Measurements from ENCODE around the gene MED12. TPM values are rescaled to one million over a fixed set of nuclear protein-coding genes. Genes with fewer than 3 reads are reported as not detected.

The MED12 gene
- total and polyA plus RNA-seq, 2 experiments from 2014 or later, result 7.1 to 40.6 TPM

DNA sequence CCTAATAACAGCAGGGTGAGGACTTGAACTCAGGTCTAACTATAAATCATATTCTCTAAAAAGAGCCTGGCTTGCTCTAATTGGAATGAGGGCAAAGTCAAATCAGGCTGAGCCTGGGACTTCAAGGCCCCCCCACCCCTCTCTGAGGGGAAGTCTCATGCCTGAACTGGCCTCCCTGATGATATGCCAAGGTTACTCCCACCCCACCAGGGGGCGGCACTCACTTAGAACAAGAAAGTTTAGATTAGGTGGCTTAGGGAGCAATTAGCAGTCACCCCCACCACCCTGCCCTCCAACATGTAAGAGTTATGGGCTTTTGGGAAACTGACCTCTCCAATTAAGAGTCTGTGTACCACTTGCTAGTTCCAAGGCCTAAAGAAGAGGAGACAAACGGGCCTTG, 20.1 kb upstream of the MED12 start:
- Mint-ChIP-seq H3K27me3 (ENCODE audit: insufficient read depth, low read depth, poor library complexity) (peaks cover 5% of the 10 kb centered on the region), H3K4me3 (peak overlapping the region; percentile 66), H3K36me3 (ENCODE audit: low read depth) (peaks cover 10% of the 10 kb centered on the region; the same call in 1 of the 3 replicates), H3K9me3 (no peaks in the 10 kb centered on the region; the same call in 2 of the 3 replicates), H3K27ac (no peak overlapping the region), H3K4me1 (peaks cover 39% of the 10 kb centered on the region)
- H3K27me3 ChIP-seq (ENCODE audit: insufficient read depth), result peaks cover 4% of the 10 kb centered on the region; the same call in 1 of the 2 replicates
- TF ChIP-seq POLR2AphosphoS5 (IDR thresholded peaks at IDR 0.05; ENCODE audit: low read depth), result no peak
- TF ChIP-seq CTCF (conservative IDR thresholded peaks at IDR 0.05; ENCODE audit: low read depth in 2 of 2), result peak; percentile 48 to 67
- no peak for TF ChIP-seq EZH2phosphoT487 (IDR thresholded peaks at IDR 0.05; ENCODE audit: unreplicated experiment)
- no peak for TF ChIP-seq EZH2 (IDR thresholded peaks at IDR 0.05; ENCODE audit: low read depth, unreplicated experiment)
- TF ChIP-seq, protein P1, sequence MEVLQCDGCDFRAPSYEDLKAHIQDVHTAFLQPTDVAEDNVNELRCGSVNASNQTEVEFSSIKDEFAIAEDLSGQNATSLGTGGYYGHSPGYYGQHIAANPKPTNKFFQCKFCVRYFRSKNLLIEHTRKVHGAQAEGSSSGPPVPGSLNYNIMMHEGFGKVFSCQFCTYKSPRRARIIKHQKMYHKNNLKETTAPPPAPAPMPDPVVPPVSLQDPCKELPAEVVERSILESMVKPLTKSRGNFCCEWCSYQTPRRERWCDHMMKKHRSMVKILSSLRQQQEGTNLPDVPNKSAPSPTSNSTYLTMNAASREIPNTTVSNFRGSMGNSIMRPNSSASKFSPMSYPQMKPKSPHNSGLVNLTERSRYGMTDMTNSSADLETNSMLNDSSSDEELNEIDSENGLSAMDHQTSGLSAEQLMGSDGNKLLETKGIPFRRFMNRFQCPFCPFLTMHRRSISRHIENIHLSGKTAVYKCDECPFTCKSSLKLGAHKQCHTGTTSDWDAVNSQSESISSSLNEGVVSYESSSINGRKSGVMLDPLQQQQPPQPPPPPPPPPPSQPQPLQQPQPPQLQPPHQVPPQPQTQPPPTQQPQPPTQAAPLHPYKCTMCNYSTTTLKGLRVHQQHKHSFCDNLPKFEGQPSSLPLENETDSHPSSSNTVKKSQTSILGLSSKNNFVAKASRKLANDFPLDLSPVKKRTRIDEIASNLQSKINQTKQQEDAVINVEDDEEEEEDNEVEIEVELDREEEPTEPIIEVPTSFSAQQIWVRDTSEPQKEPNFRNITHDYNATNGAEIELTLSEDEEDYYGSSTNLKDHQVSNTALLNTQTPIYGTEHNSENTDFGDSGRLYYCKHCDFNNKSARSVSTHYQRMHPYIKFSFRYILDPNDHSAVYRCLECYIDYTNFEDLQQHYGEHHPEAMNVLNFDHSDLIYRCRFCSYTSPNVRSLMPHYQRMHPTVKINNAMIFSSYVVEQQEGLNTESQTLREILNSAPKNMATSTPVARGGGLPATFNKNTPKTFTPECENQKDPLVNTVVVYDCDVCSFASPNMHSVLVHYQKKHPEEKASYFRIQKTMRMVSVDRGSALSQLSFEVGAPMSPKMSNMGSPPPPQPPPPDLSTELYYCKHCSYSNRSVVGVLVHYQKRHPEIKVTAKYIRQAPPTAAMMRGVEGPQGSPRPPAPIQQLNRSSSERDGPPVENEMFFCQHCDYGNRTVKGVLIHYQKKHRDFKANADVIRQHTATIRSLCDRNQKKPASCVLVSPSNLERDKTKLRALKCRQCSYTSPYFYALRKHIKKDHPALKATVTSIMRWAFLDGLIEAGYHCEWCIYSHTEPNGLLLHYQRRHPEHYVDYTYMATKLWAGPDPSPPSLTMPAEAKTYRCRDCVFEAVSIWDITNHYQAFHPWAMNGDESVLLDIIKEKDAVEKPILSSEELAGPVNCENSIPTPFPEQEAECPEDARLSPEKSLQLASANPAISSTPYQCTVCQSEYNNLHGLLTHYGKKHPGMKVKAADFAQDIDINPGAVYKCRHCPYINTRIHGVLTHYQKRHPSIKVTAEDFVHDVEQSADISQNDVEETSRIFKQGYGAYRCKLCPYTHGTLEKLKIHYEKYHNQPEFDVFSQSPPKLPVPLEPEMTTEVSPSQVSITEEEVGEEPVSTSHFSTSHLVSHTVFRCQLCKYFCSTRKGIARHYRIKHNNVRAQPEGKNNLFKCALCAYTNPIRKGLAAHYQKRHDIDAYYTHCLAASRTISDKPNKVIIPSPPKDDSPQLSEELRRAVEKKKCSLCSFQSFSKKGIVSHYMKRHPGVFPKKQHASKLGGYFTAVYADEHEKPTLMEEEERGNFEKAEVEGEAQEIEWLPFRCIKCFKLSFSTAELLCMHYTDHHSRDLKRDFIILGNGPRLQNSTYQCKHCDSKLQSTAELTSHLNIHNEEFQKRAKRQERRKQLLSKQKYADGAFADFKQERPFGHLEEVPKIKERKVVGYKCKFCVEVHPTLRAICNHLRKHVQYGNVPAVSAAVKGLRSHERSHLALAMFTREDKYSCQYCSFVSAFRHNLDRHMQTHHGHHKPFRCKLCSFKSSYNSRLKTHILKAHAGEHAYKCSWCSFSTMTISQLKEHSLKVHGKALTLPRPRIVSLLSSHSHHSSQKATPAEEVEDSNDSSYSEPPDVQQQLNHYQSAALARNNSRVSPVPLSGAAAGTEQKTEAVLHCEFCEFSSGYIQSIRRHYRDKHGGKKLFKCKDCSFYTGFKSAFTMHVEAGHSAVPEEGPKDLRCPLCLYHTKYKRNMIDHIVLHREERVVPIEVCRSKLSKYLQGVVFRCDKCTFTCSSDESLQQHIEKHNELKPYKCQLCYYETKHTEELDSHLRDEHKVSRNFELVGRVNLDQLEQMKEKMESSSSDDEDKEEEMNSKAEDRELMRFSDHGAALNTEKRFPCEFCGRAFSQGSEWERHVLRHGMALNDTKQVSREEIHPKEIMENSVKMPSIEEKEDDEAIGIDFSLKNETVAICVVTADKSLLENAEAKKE (CRISPR knock-in tag; IDR thresholded peaks at IDR 0.05), result no peak
- no peak for TF ChIP-seq NANOG (IDR thresholded peaks at IDR 0.05; ENCODE audit: borderline replicate concordance)
- TF ChIP-seq STAT1 (IDR thresholded peaks at IDR 0.05; ENCODE audit: unreplicated experiment), result no peak
- peaks cover 5% of the 10 kb centered on the region; the same call in 1 of the 2 replicates for H3F3A ChIP-seq (replicated peaks; ENCODE audit: low read depth)
- H3K27ac ChIP-seq (ENCODE audit: low read depth), result peak overlapping the region; percentile 78; the same call in 1 of the 2 replicates
- no peaks in the 10 kb centered on the region for H3K36me3 ChIP-seq (ENCODE audit: insufficient read depth)
- peak overlapping the region; percentile 84 for H3K4me2 ChIP-seq
- H3K4me1 ChIP-seq (ENCODE audit: insufficient read depth), result peaks cover 44% of the 10 kb centered on the region
- H3K4me3 ChIP-seq, result peak overlapping the region; percentile 78
- H3K9me2 ChIP-seq (ENCODE audit: insufficient read depth), result no peaks in the 10 kb centered on the region
- ATAC-seq (no peak), DNase-seq (ENCODE audit: low spot score) (peak; percentile 32)
- no peak overlapping the region for H2AFZ ChIP-seq
- no peaks in the 10 kb centered on the region for H4K20me1 ChIP-seq (replicated peaks; ENCODE audit: insufficient read depth)
- H3K79me2 ChIP-seq (replicated peaks; ENCODE audit: insufficient read depth), result peaks cover 18% of the 10 kb centered on the region

Measured in GM23338 (cell line).